Dendritic cell treated with granulocyte-macrophage colony-stimulating factor and Interleukin-4, amounts not matched to agents 40 ng/mL and 50 ng/mL, for 4 days (primary cell): ENCODE data around the gene ALG9.
A peak's percentile ranks its signal among the peaks of the same experiment; 100 is the strongest.

Experiments used
- H3K27ac Mint-ChIP-seq: one replicate; pipeline ENCODE4 v1.8.0; 2022; ENCODE audit warnings: mild to moderate bottlenecking, mixed read lengths
- H3K27me3 Mint-ChIP-seq: one replicate; pipeline ENCODE4 v1.8.0; 2022; ENCODE audit warnings: mild to moderate bottlenecking, mixed read lengths
- H3K36me3 Mint-ChIP-seq: one replicate; pipeline ENCODE4 v1.8.0; 2022; ENCODE audit warnings: low read depth, mixed read lengths
- H3K4me1 Mint-ChIP-seq: one replicate; pipeline ENCODE4 v1.8.0; 2022; ENCODE audit warnings: low read depth, mixed read lengths
- H3K4me3 Mint-ChIP-seq: one replicate; pipeline ENCODE4 v1.8.0; 2022; ENCODE audit warnings: mild to moderate bottlenecking, moderate library complexity, mixed read lengths
- H3K9me3 Mint-ChIP-seq: one replicate; pipeline ENCODE4 v1.8.0; 2022; ENCODE audit warnings: mixed read lengths
- intact Hi-C: fragments of 100-400 bp; cut with micrococcal nuclease; formaldehyde crosslinking; loops from one replicate; pipeline ENCODE4 v1.15.0; 2022

The ALG9 gene

DNA sequence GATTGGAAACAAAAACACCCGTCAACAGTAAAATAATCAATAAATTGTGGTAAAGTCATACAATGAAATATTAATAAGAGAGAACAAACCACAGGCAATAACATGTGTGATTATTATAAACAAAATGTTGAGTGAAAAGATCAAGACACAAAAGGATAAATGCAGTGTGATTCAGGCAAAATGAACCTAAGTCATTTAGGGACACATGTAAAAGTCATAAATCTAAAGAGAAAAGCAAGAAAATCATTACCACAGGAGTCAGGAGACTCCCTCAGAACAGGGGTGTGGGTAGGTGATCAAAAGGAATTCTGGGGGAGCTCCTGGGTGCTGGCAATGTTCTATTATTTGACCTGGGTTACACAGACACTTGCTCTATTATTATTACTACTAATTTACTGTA is 57.3 kb downstream of the ALG9 start:
- no peaks in the 10 kb centered on the region for H3K27me3 Mint-ChIP-seq
- H3K36me3 Mint-ChIP-seq, result peaks cover 17% of the 10 kb centered on the region
- no peaks in the 10 kb centered on the region for H3K4me1 Mint-ChIP-seq
- H3K4me3 Mint-ChIP-seq, result no peak overlapping the region
- intact Hi-C loops, result no loop called here
- H3K27ac Mint-ChIP-seq, result no peak overlapping the region
- H3K9me3 Mint-ChIP-seq, result no peaks in the 10 kb centered on the region

DNA sequence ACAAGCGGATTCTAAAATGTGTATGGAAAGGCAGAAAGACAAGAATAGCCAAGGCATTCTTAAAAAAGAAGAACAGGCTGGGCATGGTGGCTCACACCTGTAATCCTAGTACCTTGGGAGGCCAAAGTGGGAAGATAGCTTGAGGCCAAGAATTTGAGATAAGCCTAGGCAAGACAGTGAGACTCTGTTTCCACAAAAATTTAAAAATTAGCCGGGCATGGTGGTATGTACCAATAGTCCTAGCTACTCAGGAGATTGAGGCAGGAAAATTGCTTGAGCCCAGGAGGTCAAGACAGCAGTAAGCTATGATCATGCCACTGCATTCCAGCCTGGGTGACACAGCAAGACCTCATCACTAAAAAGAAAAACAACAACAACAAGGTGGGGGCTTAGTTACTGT is 59.2 kb downstream of the ALG9 start:
- Mint-ChIP-seq H3K27me3 (no peaks in the 10 kb centered on the region), H3K4me1 (no peaks in the 10 kb centered on the region), H3K9me3 (no peaks in the 10 kb centered on the region), H3K36me3 (peaks cover 35% of the 10 kb centered on the region), H3K27ac (no peak overlapping the region), H3K4me3 (no peak overlapping the region)
- intact Hi-C loops, result no loop called here

DNA sequence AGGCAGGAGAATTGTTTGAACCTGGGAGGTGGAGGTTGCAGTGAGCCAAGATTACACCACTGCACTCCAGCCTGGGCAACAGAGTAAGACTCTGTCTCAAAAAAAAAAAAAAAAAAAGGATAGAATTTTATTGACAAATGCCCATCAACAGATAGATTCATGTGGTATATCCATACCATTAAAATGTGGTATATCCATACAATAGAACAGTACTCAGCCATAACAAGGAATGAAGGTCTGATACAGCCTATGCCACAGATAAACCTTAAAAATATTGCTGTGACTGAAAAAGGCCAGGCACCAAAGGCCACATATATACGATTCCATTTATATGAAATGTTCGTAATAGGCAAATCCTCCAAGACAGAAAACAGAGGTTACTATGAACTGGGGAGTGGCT is 59.9 kb downstream of the ALG9 start:
- Mint-ChIP-seq H3K36me3 (peaks cover 36% of the 10 kb centered on the region), H3K27me3 (no peaks in the 10 kb centered on the region), H3K4me1 (no peaks in the 10 kb centered on the region), H3K9me3 (no peaks in the 10 kb centered on the region), H3K4me3 (no peak overlapping the region), H3K27ac (no peak overlapping the region)
- intact Hi-C loops, result no loop called here

DNA sequence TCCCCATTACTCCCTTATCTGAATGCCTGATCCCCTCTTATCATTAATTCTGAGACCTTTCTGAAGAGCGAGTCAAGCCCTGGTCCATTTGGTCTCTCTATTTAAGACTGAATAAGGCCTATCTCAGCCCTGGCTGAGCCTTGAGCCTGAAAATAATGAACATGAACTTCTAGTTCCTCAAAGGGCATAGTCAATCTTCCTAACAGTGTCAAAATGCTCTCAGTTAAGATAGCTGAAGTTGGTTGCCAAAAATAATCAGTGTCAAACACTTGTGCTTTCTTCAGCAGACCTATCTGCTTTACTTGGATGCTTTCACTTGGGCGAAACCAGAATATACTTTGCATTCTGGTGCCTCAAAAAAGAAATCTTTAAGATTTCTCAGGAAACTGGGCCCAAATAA is 62.5 kb downstream of the ALG9 start:
- no peaks in the 10 kb centered on the region for H3K4me1 Mint-ChIP-seq
- no peaks in the 10 kb centered on the region for H3K9me3 Mint-ChIP-seq
- intact Hi-C loops, result no loop called here
- H3K27ac Mint-ChIP-seq, result no peak overlapping the region
- H3K4me3 Mint-ChIP-seq, result no peak overlapping the region
- no peaks in the 10 kb centered on the region for H3K27me3 Mint-ChIP-seq
- H3K36me3 Mint-ChIP-seq, result peaks cover 49% of the 10 kb centered on the region

DNA sequence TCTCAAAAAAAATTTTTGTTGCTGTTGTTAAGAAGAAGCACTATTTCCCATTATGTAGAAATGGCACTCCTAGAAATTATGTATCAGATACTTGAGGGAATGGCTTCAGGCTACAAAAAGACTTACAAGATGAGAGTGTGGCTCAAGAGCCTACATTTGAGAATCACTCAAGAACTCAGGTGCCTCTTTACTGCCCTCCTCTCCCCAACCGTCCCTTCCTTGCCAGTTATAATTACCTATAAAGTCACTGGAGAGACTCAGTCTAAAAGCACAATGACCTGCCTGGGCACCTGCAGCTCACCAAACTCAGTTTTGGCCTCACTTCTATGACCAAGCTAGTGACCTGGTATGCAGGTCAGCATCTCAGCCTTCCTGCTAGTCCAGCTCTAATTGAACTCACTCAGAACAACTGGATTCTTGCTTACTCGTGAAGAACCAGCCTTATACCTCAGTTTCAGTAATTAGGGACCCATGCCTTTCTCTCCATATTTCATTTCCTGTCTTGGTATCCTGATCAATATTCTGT is 63.3 kb downstream of the ALG9 start:
- Mint-ChIP-seq H3K27ac (no peak overlapping the region), H3K9me3 (no peaks in the 10 kb centered on the region), H3K4me3 (no peak overlapping the region), H3K27me3 (no peaks in the 10 kb centered on the region), H3K4me1 (no peaks in the 10 kb centered on the region), H3K36me3 (peaks cover 54% of the 10 kb centered on the region)
- intact Hi-C loops, result no loop called here

DNA sequence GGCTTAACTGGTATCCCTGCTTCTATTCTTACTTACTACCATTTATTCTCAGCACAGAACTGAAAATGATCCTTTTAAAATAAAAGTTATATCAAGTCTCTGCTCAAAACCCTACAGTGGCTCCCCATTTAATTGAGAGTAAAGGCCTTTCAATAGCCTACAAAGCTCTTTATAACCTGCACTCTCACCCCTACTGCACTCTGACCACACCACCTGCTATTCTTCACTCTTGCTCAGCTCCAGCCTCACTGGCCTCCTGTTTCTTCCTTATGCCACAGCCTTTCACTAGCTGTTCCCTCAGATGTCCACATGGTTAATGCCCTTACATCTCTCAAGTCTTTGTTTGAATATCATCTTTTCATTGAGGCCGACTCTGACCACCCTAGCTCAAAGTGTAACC is 64.3 kb downstream of the ALG9 start:
- no peak overlapping the region for H3K27ac Mint-ChIP-seq
- intact Hi-C loops, result no loop called here

DNA sequence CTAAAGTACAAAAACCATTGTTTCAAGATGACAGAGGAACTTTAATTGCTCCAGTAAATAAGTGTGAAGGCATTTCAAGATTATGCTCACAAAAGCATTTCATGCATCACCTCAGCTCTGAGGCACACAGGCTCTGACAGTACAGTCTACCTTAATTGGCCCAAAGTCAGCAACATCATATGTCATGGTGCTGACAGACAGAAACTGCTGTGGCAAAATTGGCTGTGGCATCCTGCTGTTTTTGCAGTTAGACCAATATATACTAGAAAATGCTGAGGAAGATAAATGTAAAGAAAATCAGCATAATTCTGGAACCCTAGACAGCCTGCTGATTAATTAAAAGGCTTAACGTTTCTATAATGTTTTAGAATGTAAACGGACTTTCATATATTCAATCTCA is 70.2 kb downstream of the ALG9 start:
- peaks cover 37% of the 10 kb centered on the region for H3K9me3 Mint-ChIP-seq
- peaks cover 77% of the 10 kb centered on the region for H3K36me3 Mint-ChIP-seq
- no peak overlapping the region for H3K4me3 Mint-ChIP-seq
- no peak overlapping the region for H3K27ac Mint-ChIP-seq
- peaks cover 14% of the 10 kb centered on the region for H3K4me1 Mint-ChIP-seq
- H3K27me3 Mint-ChIP-seq, result no peaks in the 10 kb centered on the region
- intact Hi-C loops, result no loop called here

More for the DNA sequence above, 64.3 kb downstream of the ALG9 start:
- Mint-ChIP-seq H3K4me3 (no peak overlapping the region), H3K36me3 (peaks cover 64% of the 10 kb centered on the region), H3K9me3 (no peaks in the 10 kb centered on the region), H3K27me3 (no peaks in the 10 kb centered on the region), H3K4me1 (peaks cover 1% of the 10 kb centered on the region)

DNA sequence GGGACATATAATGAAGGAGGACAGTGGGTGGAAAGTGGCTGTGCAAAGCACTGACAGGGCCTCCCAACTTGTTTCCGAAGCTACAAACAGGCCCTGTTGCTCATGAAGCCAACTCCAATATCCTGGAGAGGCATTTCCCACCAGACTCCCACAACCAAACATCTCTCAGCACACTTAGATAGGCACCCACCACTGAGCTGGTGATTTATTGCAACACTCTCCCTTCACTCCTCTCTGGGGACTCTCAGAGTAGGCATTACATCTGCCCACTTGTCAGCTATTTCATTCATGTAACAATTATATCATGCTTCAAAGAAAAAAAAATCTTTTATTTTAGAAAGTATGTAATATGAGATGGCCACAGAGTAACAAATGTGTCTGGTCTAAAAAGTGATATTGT is 73.1 kb downstream of the ALG9 start:
- H3K36me3 Mint-ChIP-seq, result peaks cover 57% of the 10 kb centered on the region
- H3K4me3 Mint-ChIP-seq, result no peak overlapping the region
- H3K4me1 Mint-ChIP-seq, result peaks cover 14% of the 10 kb centered on the region
- H3K9me3 Mint-ChIP-seq, result peaks cover 37% of the 10 kb centered on the region
- intact Hi-C loops, result no loop called here
- H3K27me3 Mint-ChIP-seq, result no peaks in the 10 kb centered on the region
- H3K27ac Mint-ChIP-seq, result no peak overlapping the region

DNA sequence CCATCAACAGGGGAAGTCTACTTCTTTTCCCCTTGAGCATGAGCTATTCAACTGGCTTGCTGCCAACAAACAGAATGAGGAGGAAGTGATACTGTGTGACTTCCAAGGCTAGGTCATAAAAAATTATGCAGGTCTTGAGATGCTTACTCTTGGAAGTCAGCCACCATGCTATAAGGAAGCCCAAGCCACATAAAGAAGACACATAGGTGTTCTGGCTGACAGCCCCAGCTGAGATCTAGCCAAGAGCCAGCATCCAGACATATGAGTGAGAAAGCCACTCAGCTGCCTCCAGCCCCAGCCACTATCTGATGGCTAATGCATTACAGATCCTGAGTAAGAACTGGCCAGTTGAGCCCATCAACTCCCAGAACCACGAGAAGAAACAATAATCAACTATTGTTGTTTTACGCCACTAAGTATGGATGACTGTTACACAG is 74.2 kb downstream of the ALG9 start:
- H3K36me3 Mint-ChIP-seq, result peaks cover 46% of the 10 kb centered on the region
- H3K9me3 Mint-ChIP-seq, result peaks cover 37% of the 10 kb centered on the region
- no peak overlapping the region for H3K4me3 Mint-ChIP-seq
- no peaks in the 10 kb centered on the region for H3K27me3 Mint-ChIP-seq
- intact Hi-C loops, result no loop called here
- H3K27ac Mint-ChIP-seq, result peak overlapping the region; percentile 39
- peaks cover 13% of the 10 kb centered on the region for H3K4me1 Mint-ChIP-seq

DNA sequence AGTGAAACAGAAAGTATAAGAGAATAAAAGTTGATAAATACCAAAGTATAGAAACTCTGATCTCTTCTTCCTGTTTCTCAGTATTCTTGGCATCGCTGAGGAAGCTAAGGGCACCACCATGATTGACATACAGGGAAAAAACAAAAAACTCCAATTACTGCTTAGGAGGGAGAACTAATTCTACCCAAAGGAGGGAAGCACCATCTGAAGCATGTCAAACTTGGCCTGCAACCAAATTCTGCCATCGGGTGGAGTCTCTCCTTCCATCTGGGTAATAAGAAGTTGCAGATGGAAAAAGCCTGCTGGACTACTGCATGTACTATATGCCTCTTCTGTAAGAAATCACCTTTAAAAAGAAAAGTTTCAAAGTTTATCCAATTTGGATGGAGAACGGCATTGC is 74.7 kb downstream of the ALG9 start:
- no peaks in the 10 kb centered on the region for H3K27me3 Mint-ChIP-seq
- H3K27ac Mint-ChIP-seq, result peak overlapping the region; percentile 39
- peaks cover 43% of the 10 kb centered on the region for H3K36me3 Mint-ChIP-seq

DNA sequence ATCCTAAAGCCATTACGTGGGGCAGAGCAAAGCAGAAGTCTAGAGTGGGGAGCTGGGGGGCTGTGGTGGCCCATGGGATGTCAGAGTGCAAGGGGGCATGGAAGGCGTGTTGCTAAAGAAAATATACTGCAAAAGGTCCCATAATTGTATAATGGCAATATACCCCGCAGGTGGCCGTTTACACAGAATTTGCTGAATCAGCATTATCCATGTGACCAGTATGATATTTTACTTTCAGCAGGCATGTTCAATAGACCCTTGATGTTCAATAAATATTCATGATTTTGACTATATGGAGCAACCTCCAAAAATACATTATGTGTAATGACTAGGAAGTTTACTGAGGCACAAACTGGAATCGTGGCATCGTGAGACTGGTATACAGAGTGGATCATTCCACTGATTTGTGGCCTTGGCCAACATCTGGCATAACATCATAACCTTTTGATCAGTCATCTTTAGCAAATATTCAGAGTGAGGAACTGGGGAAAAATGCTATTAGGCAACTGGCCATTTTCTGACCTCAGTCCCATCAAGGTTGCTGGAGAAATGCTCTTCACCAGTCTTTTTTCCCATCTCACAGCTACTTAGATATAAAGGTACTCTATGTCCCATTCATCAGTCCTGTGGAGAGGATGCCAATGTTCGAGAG is 75.9 kb downstream of the ALG9 start:
- Mint-ChIP-seq H3K9me3 (peaks cover 37% of the 10 kb centered on the region), H3K4me3 (no peak overlapping the region), H3K27ac (no peak overlapping the region), H3K4me1 (peaks cover 14% of the 10 kb centered on the region), H3K36me3 (peaks cover 43% of the 10 kb centered on the region), H3K27me3 (no peaks in the 10 kb centered on the region)
- intact Hi-C loops, result no loop called here

More for the DNA sequence above, 74.7 kb downstream of the ALG9 start:
- peaks cover 9% of the 10 kb centered on the region for H3K4me1 Mint-ChIP-seq
- intact Hi-C loops, result no loop called here
- H3K4me3 Mint-ChIP-seq, result no peak overlapping the region
- peaks cover 37% of the 10 kb centered on the region for H3K9me3 Mint-ChIP-seq

DNA sequence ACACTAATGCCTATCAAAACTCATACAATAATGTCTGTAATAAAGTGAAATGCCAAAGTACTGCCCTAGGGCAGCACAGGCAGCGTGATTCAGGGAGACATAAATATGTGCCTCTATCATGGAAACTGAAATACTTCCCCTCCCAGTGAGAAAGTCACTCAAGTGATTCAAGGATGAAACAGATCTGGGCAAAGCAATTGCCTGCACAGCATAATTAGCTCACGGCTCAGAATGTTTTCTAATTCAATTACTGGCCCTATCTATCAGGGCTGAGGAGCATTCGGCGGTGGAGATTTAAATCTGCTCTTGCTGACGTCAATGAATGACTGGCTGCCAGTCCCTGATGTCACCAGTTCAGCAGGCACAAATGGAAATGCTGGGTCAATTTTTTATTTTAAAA is 77.5 kb downstream of the ALG9 start:
- intact Hi-C loops, result no loop called here
- H3K4me3 Mint-ChIP-seq, result no peak overlapping the region
- H3K27ac Mint-ChIP-seq, result no peak overlapping the region
- peaks cover 27% of the 10 kb centered on the region for H3K36me3 Mint-ChIP-seq
- peaks cover 14% of the 10 kb centered on the region for H3K4me1 Mint-ChIP-seq
- no peaks in the 10 kb centered on the region for H3K27me3 Mint-ChIP-seq
- peaks cover 23% of the 10 kb centered on the region for H3K9me3 Mint-ChIP-seq

DNA sequence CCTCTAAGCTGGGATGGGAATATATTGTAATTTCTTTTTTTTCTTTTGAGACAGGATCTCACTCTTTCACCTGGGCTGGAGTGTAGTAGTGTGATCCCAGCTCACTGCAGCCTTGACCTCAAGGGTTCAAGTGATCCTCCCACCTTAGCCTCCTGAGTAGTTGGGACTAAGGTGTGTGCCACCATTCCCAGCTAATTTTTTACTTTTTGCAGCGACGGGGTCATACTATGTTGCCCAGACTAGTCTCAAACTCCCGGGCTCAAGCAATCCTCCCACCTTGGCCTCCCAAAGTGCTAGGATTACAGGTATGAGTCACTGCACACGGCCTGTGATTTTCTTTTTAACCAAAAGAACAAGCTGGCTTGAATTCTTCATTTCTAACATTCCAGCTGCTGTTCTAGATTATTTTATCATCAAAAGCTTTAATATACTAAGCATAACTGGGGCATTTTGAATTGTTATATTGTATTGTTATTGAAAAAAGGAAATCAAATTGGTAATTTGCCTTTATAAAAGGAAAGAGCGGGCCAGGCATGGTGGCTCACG is 78.4 kb downstream of the ALG9 start:
- Mint-ChIP-seq H3K9me3 (peaks cover 15% of the 10 kb centered on the region), H3K27me3 (no peaks in the 10 kb centered on the region), H3K4me1 (peaks cover 21% of the 10 kb centered on the region), H3K36me3 (peaks cover 19% of the 10 kb centered on the region), H3K27ac (no peak overlapping the region), H3K4me3 (no peak overlapping the region)
- intact Hi-C loops, result no loop called here

DNA sequence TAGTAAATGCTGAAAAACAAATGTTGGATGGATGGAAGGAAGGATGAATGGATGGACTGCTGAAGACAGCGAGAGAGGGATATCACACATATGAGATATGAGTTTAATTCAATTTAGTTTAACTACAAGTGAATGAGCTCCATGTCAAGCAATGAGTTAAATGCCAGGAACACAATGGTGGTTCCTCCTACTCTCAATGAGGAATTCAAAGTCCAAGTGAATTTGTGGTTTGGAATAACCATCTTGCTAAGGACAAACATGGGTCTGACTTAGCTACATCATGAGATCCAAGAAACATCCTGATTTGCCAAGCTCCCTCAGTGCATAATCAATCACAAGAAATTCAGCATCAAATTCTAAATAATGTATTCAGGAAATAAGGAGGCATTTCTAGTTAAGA is 79.1 kb downstream of the ALG9 start:
- Mint-ChIP-seq H3K4me3 (no peak overlapping the region), H3K27ac (no peak overlapping the region), H3K4me1 (peaks cover 21% of the 10 kb centered on the region), H3K27me3 (no peaks in the 10 kb centered on the region), H3K36me3 (peaks cover 12% of the 10 kb centered on the region), H3K9me3 (peaks cover 8% of the 10 kb centered on the region)
- intact Hi-C loops, result no loop called here

DNA sequence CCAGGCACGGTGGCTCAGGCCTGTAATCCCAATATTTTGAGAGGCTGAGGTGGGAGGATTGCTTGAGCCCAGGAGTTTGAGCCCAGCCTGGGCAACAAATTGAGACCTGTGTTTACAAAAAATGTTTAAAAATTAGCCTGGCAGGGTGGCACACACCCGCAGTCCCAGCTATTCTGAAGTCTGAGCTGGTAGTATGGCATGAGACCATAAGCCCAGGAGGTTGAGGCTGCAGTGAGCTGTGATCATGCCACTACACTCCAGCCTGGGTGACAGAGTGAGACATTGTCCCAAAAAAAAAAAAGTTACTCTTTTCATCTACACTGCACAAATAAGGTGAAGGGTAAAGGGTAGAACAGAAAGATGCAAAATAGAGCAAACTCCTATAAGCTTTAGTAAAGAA is 82.9 kb downstream of the ALG9 start:
- Mint-ChIP-seq H3K27me3 (no peaks in the 10 kb centered on the region), H3K4me1 (peaks cover 14% of the 10 kb centered on the region), H3K9me3 (no peaks in the 10 kb centered on the region), H3K27ac (no peak overlapping the region), H3K36me3 (peaks cover 21% of the 10 kb centered on the region), H3K4me3 (no peak overlapping the region)
- intact Hi-C loops, result no loop called here
